Activated T-helper 1 cell treated with Interleukin-2 at 50 U/mL for 16 hours (primary cell): ENCODE results near the gene SGIP1.
"Not testable (repeated sequence)": the region's sequence is repeated elsewhere in the genome, so short reads cannot be mapped to it uniquely, and the experiment has no call there.

Experiments
- DNase-seq: peaks from one replicate; pipeline ENCODE4 v3.0.0-alpha.2; 2020; ENCODE audit warnings: low read depth

Gene SGIP1

GRCh38 chr1:66557157-66557556 is 23.2 kb downstream of the SGIP1 start:
- DNase-seq: no peak

GRCh38 chr1:66559517-66559916 is 25.6 kb downstream of the SGIP1 start:
- DNase-seq: no peak

- no peak for DNase-seq
These were observed 28.6 kb downstream of the SGIP1 start for GRCh38 chr1:66562561-66562960.

- no peak for DNase-seq
These were observed 29.3 kb downstream of the SGIP1 start for GRCh38 chr1:66563094-66563800.

- DNase-seq: no peak
These were observed 30.1 kb downstream of the SGIP1 start for GRCh38 chr1:66563941-66564630.

- DNase-seq: no peak
These were observed 36.2 kb downstream of the SGIP1 start for GRCh38 chr1:66570196-66570595.

GRCh38 chr1:66571789-66572188 is 37.8 kb downstream of the SGIP1 start:
- DNase-seq: no peak

GRCh38 chr1:66575739-66576138 is 41.8 kb downstream of the SGIP1 start:
- DNase-seq: no peak

- no peak for DNase-seq
These were observed 42.7 kb downstream of the SGIP1 start for GRCh38 chr1:66576645-66577044.

GRCh38 chr1:66578841-66579240 is 44.9 kb downstream of the SGIP1 start:
- DNase-seq: no peak

GRCh38 chr1:66580081-66580480 is 46.1 kb downstream of the SGIP1 start:
- no peak for DNase-seq

- DNase-seq: no peak
These were observed 49.1 kb downstream of the SGIP1 start for GRCh38 chr1:66583021-66583420.

GRCh38 chr1:66585002-66585401 is 51.0 kb downstream of the SGIP1 start:
- DNase-seq: no peak

GRCh38 chr1:66589326-66589725 is 55.4 kb downstream of the SGIP1 start:
- DNase-seq: no peak

GRCh38 chr1:66592106-66592507 is 58.2 kb downstream of the SGIP1 start:
- DNase-seq: not testable (repeated sequence)

GRCh38 chr1:66596191-66596590 is 62.2 kb downstream of the SGIP1 start:
- DNase-seq: no peak

GRCh38 chr1:66597500-66597899 is 63.5 kb downstream of the SGIP1 start:
- DNase-seq: no peak

GRCh38 chr1:66598670-66599069 is 64.7 kb downstream of the SGIP1 start:
- no peak for DNase-seq

- DNase-seq: no peak
These were observed 65.4 kb downstream of the SGIP1 start for GRCh38 chr1:66599346-66599745.

- DNase-seq: no peak
These were observed 66.2 kb downstream of the SGIP1 start for GRCh38 chr1:66599899-66600737.

- DNase-seq: no peak
These were observed 71.6 kb downstream of the SGIP1 start for GRCh38 chr1:66605419-66605997.

- DNase-seq: no peak
These were observed 72.6 kb downstream of the SGIP1 start for GRCh38 chr1:66606362-66607065.
